Panc1 (cell line): Measurements from ENCODE around the gene RBP2. TPM values are rescaled to one million over a fixed set of nuclear protein-coding genes. Genes with fewer than 3 reads are reported as not detected.

ENCODE experiments used
- ATAC-seq: fragments of 200-7000 bp; cut with Tn5 transposase; 2 replicates; pipeline ENCODE4 v1.9.1; 2020; ENCODE audit warnings: mild to moderate bottlenecking, moderate library complexity
- BruUV-seq: library from RNA; stranded (reverse); fragments of 400-500 nt; replicated peaks from 2 replicates; lab custom pipeline; 2021; lab: Mats Ljungman, UMichigan
- CTCF ChIA-PET: fragments of 300-600 bp; sonication (Branson Sonifier 250); formaldehyde crosslinking; loops from one replicate; lab custom pipeline; 2022; ENCODE audit warnings: antibody characterized with exemption; lab: Charles Lee
- POLR2A ChIA-PET: fragments of 300-600 bp; sonication (Branson Sonifier 250); formaldehyde crosslinking; loops from one replicate; lab custom pipeline; 2022; ENCODE audit warnings: antibody characterized with exemption; lab: Charles Lee
- DNase-seq: peaks from one replicate; pipeline ENCODE4 v3.0.0-alpha.2; 2010; ENCODE audit warnings: low read depth, low spot score
- H3K27ac ChIP-seq: 2 replicates; pipeline ENCODE4 v1.5.1; 2011; ENCODE audit warnings: mild to moderate bottlenecking, low read length, inconsistent platforms
- H3K27me3 ChIP-seq: fragments of 200-500 bp; sonication (Bioruptor generic); 2 replicates; pipeline ENCODE4 v1.6.0; 2014; ENCODE audit warnings: low read length, inconsistent platforms; ENCODE audit not compliant: control insufficient read depth, insufficient read depth
- H3K36me3 ChIP-seq: fragments of 200-500 bp; sonication (Bioruptor generic); 2 replicates; pipeline ENCODE4 v1.5.1; 2014; ENCODE audit warnings: inconsistent platforms, mild to moderate bottlenecking, low read length, moderate library complexity; ENCODE audit not compliant: control insufficient read depth, insufficient read depth
- H3K4me1 ChIP-seq: 2 replicates; pipeline ENCODE4 v1.5.1; 2011; ENCODE audit warnings: inconsistent platforms, mild to moderate bottlenecking, low read length, moderate library complexity; ENCODE audit not compliant: control insufficient read depth, insufficient read depth
- H3K4me3 ChIP-seq, 2 experiments: 2 replicates each; pipeline ENCODE4 v1.5.1; 2011 to 2012; ENCODE audit warnings: low read depth in 2 of 2, low read length in 2 of 2, mild to moderate bottlenecking in 2 of 2, inconsistent platforms in 1 of 2, moderate library complexity in 1 of 2
- H3K9me3 ChIP-seq: fragments of 200-500 bp; sonication (Bioruptor generic); 2 replicates; pipeline ENCODE4 v1.5.1; 2014; ENCODE audit warnings: low read depth, mild to moderate bottlenecking, inconsistent platforms, low read length, moderate library complexity; ENCODE audit not compliant: control insufficient read depth, insufficient read depth
- POLR2AphosphoS5 ChIP-seq: IDR thresholded peaks from 2 replicates; pipeline ENCODE4 v1.6.1; 2012; ENCODE audit warnings: mild to moderate bottlenecking, low read depth, low read length, moderate library complexity
- REST ChIP-seq, 2 experiments: IDR thresholded peaks; 2 replicates each; pipeline ENCODE4 v1.6.1; 2011 to 2012; ENCODE audit warnings: low read depth in 2 of 2, control low read depth in 1 of 2, low read length in 1 of 2, mild to moderate bottlenecking in 1 of 2, moderate library complexity in 1 of 2; ENCODE audit not compliant: insufficient read depth in 1 of 2
- SIN3A ChIP-seq: IDR thresholded peaks from 2 replicates; pipeline ENCODE4 v1.6.1; 2012; ENCODE audit warnings: low read depth, mild to moderate bottlenecking, low read length, moderate library complexity, borderline replicate concordance; ENCODE audit not compliant: insufficient read depth
- TCF7L2 ChIP-seq: IDR thresholded peaks from 2 replicates; pipeline ENCODE4 v1.6.1; 2011; ENCODE audit warnings: mild to moderate bottlenecking, low read depth, low read length, inconsistent platforms
- in situ Hi-C: cut with HindIII; loops from 2 replicates; pipeline ENCODE4 v1.10.0; 2016; ENCODE audit warnings: low sequenced_read_pairs, low pct_unique_long_range_greater_than_20kb
- intact Hi-C: fragments of 100-400 bp; cut with micrococcal nuclease; formaldehyde crosslinking; loops from one replicate; pipeline ENCODE4 v1.10.0; 2022; ENCODE audit not compliant: unreplicated experiment
- total RNA-seq: library from RNA; stranded (reverse); gene quantifications from one replicate; pipeline ENCODE4 v1.2.1, GENCODE V29; 2021; ENCODE audit not compliant: unreplicated experiment
- TF ChIP-seq, protein P1 (sequence below): fragments of 450-650 bp; IDR thresholded peaks from 2 replicates; pipeline ENCODE4 v1.5.1; 2017; ENCODE audit warnings: mild to moderate bottlenecking

RBP2 gene
- total RNA-seq, 1 experiment from 2014 or later, result not detected

DNA sequence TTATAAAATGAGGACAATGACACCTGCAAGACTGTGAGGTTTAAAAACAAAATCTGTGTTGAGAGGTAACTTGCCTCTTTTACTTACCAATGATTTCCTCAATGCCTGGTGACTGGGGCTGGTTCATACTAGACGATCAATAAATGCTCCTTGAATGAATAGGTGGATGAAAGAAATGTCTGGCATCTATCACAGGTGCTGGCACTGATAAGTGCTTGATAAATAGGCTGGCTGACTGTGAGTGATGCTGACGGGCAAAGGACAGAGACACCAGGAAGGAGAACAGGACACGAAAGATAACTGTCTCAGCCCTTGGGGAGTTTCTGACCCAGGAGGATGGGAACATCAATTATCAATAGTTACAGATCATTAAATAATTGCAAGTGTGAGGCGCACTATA lies 31.9 kb downstream of the RBP2 start:
- no TSS peak for BruUV-seq
- DNase-seq, result no peak
- intact Hi-C loops, result no loop called here
- Histone ChIP-seq H3K9me3 (no peaks in the 10 kb centered on the region), H3K36me3 (no peaks in the 10 kb centered on the region), H3K4me1 (no peaks in the 10 kb centered on the region), H3K27ac (no peak overlapping the region), H3K4me3 (no peak overlapping the region), H3K27me3 (no peaks in the 10 kb centered on the region)
- TF ChIP-seq TCF7L2 (no peak), POLR2AphosphoS5 (no peak), SIN3A (no peak), REST (IDR thresholded peaks at IDR 0.05; ENCODE audit: insufficient read depth in 1 of 2, low read depth in 2 of 2, low read length in 1 of 2) (no peak)
- TF ChIP-seq, protein P1, sequence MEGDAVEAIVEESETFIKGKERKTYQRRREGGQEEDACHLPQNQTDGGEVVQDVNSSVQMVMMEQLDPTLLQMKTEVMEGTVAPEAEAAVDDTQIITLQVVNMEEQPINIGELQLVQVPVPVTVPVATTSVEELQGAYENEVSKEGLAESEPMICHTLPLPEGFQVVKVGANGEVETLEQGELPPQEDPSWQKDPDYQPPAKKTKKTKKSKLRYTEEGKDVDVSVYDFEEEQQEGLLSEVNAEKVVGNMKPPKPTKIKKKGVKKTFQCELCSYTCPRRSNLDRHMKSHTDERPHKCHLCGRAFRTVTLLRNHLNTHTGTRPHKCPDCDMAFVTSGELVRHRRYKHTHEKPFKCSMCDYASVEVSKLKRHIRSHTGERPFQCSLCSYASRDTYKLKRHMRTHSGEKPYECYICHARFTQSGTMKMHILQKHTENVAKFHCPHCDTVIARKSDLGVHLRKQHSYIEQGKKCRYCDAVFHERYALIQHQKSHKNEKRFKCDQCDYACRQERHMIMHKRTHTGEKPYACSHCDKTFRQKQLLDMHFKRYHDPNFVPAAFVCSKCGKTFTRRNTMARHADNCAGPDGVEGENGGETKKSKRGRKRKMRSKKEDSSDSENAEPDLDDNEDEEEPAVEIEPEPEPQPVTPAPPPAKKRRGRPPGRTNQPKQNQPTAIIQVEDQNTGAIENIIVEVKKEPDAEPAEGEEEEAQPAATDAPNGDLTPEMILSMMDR, result no peak
- POLR2A ChIA-PET, result no interaction called here
- CTCF ChIA-PET, result no interaction called here
- ATAC-seq, result no peak
- in situ Hi-C loops, result no loop called here

- Histone ChIP-seq H3K4me1 (no peaks in the 10 kb centered on the region), H3K4me3 (no peak overlapping the region), H3K27ac (no peak overlapping the region), H3K36me3 (no peaks in the 10 kb centered on the region), H3K27me3 (no peaks in the 10 kb centered on the region), H3K9me3 (no peaks in the 10 kb centered on the region)
- in situ Hi-C loops, result no loop called here
- POLR2A ChIA-PET, result no interaction called here
- CTCF ChIA-PET, result no interaction called here
- no peak for ATAC-seq
- TF ChIP-seq SIN3A (no peak), TCF7L2 (no peak), REST (IDR thresholded peaks at IDR 0.05; ENCODE audit: insufficient read depth in 1 of 2, low read depth in 2 of 2, low read length in 1 of 2) (no peak), POLR2AphosphoS5 (no peak)
- TF ChIP-seq, protein P1, result no peak
- no TSS peak for BruUV-seq
- intact Hi-C loops, result no loop called here
- no peak for DNase-seq
Observed at GRCh38 chr3:139443186-139443585, 33.1 kb downstream of the RBP2 start.
